ENCODE data around the gene ARL8A.
"Not testable (repeated sequence)": the region's sequence is repeated elsewhere in the genome, so short reads cannot be mapped to it uniquely, and the experiment has no call there.

The ARL8A gene

DNA sequence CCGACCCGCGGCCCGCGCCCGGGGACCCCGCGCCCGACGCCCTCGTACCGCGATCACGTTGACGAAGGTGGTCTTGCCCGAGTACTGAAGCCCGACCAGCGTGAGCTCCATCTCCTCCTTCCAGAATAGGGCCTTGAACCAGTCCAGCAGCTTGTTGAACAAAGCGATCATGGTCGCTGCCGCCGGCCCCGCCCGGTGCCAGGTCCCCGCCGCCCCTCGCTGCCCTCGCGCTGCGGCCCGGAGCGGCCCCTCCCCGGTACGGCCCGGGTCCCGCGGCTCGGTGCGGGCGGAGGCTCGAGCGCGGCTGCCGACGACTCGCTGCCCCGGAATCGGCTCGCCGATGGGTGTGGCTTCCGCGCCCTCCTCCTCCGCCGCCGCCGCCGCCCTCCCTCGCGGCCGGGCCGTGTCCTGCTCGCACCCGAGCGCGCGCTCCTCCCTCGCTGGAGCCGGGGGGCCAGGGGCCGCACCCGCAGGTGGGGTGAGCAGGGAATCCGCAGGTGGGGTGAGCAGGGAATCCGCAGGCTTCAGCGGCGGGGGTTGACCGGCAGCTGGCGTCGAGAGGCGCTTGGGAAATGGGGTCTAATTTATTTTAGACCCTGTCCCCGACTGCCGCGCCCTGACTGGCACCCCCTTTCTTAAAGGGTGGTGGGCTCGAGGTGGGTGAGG, at the start of gene ARL8A:
TSS of gene ARL8A (minus strand) at position 336 of the 666 bp plus-strand sequence. CDS start at position 171, 165 bp downstream.
- DNase-seq (ENCODE audit: low read depth in 1 of 2, low spot score in 1 of 2): peak; percentile 47 to 62

DNA sequence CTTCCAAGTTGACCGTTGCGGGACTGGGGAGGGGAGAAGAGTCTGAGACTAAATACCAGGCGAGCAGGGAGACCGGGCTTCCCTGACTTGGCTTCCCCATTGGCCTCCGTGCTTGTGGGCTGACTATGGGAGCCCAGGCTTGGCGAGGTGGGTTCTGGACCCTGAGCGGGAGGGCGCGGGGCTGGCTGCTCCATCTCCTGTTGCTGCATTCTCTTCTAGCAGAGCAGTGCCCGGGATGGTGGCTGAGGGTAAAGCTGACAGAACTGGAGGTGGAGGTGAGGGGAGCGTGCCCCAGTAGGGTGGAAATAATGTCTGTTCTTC, 49.8 kb upstream of the ARL8A start:
- no peak for DNase-seq (ENCODE audit: low read depth in 1 of 2, low spot score in 1 of 2)

DNA sequence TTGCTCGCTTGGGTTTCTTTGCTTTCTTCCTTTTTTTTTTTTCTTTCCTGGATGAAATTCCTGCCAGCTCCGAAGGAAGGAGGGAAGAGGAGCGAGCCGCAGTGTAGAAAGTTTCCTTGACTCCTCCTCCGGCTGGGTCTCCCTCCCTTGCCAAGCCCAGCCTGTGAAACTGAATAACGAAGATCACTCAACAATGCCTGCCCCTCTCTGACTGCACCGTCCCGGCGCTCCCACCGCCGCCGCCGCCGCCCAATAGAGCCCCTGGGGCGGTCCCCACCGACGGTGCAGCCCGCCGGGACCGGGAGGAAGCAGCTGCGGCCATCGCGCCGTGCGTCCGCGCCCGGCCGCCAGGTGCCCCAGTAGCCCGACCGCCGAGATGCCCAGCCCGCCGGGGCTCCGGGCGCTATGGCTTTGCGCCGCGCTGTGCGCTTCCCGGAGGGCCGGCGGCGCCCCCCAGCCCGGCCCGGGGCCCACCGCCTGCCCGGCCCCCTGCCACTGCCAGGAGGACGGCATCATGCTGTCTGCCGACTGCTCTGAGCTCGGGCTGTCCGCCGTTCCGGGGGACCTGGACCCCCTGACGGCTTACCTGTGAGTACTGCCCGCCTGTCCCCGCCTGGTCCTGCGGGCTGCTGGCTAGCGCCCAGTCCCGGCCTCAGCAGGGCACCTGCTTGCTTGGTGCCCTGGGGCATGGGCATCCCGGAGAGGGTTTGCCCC, 49.2 kb upstream of the ARL8A start, which contains the start of gene LGR6:
TSS of gene LGR6 (plus strand) at position 186 of the 714 bp plus-strand sequence. CDS start at position 377, 191 bp downstream.
- no peak for DNase-seq (ENCODE audit: low read depth in 1 of 2, low spot score in 1 of 2)

DNA sequence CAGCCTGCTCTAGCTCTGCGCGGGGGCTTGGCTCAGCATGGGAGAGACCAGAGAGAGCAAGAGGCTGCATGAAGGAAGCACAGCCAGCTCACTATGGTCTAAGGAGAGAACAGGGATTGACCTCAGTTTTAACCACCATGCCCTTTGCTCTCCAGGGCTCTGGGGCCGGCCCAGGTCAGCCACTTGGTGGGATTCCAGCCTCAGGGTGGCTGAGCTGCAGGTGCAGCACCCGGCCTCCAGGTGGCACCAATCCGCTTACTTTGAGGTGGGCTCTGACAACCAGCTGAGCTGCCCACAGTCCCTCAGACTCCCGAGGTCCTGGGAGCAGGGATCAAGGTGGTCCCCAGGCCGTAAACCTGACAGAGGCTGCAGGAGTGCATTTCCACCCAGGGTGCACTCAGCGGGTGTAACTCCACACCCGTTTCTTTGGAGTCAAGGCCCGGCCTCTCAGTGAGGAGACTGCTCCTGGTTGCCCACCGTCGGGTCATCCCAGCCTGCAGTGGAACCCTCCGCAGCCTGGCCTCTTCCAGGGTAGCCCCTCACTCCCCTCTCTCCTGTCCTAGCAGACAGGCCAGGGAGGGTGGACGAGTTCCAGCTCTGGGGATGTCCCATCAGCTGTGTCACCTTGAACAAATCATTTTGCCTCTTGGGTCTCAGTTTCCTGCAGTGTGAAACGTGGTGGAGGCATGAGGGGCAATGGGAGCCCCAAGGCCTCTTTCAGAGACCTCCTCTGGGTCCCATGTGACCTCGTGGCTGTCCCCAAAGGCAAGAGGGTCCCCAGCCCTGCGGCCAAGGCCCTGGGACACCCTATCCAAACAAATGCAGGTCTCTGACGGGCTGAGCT, 48.5 kb upstream of the ARL8A start:
- DNase-seq (ENCODE audit: low read depth in 1 of 2, low spot score in 1 of 2): peak; percentile 15 to 23

DNA sequence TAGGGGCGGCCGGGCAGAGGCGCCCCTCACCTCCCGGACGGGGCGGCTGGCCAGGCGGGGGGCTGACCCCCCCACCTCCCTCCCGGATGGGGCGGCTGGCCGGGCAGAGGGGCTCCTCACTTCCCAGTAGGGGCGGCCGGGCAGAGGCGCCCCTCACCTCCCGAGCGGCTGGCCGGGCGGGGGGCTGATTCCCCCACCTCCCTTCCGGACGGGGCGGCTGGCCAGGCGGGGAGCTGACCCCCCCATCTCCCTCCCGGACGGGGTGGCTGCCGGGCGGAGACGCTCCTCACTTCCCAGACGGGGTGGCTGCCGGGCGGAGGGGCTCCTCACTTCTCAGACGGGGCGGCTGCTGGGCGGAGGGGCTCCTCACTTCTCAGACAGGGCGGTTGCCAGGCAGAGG, 46.9 kb upstream of the ARL8A start:
- not testable (repeated sequence) for DNase-seq (ENCODE audit: low read depth in 1 of 2, low spot score in 1 of 2)

DNA sequence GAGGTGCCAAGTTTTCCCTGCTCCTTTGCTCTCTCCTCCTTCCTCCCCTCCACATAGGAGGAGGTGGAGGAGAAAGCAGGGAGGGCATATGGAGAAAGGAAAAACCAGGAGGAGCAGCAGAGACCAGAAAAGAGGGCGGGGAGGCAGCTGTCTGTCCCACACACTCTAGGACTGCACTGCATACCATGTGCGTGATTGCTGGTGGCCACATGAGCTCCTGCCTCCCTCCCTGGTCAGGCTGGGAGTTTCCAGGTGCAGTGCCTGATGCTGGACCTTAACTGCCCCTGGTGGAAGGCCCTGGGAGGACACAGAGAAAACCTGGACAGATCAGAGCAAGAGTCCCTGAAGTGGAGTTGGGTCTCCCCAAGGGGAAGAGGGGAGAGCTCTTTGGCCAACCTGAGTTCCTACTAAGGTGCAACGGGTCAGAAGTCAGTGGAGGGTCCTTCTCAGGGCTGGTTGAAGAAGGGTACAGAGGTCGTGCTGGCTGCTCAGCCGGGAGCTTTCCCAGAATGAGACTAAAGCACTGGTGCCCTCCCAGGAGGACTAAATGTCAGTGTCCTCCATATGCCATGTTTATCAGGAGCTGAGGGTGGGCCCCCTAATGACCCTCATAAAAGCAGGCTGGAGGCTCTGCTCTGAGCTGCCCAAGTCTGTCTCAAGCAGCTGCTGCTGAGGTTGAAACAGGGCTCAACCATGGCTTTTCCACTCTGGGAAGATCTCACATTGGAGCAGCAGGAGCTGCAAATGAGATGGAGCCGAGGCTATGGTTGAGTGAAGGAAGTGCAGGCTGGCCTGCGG, 45.6 kb upstream of the ARL8A start:
- DNase-seq (ENCODE audit: low read depth in 1 of 2, low spot score in 1 of 2): no peak

DNA sequence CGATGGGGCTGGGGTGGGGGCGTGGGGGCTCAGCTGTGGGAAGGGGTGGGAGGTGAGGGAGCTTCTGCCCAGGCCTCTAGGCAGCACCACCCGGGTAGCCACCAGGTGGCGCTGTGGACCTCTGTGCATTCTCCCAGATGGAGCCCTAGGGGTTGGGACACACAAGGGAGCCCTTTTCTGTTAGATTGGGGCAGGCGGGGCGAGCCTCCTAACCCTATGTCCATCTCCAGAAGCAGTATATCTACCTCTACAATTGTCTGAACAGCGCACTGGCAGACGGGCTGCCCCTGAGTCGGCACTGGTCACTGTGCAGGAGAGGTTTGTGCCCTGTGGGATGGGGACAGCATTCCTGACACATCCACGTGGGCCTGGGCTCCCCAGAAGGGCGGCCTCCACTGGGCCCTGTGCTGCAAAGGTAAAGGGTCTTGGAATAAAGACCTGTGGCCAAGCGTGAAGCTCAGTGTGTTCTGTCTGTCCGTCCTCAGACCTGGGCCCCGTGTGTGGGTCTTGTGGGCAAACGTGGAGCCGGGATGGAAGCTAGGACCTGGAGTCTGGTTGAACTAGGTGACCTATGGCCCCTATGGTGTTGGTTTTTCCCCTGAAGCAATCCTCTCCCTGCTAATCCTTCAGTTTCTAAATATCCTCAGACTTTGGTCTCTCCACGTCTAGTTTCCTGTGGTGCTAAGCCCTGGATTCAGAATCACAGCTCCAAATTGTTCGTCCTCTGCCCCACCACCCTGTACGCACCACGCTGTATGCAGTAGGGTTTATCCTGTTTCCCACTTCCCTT, 44.7 kb upstream of the ARL8A start:
- peak; percentile 69 for DNase-seq (ENCODE audit: low read depth in 1 of 2, low spot score in 1 of 2)

DNA sequence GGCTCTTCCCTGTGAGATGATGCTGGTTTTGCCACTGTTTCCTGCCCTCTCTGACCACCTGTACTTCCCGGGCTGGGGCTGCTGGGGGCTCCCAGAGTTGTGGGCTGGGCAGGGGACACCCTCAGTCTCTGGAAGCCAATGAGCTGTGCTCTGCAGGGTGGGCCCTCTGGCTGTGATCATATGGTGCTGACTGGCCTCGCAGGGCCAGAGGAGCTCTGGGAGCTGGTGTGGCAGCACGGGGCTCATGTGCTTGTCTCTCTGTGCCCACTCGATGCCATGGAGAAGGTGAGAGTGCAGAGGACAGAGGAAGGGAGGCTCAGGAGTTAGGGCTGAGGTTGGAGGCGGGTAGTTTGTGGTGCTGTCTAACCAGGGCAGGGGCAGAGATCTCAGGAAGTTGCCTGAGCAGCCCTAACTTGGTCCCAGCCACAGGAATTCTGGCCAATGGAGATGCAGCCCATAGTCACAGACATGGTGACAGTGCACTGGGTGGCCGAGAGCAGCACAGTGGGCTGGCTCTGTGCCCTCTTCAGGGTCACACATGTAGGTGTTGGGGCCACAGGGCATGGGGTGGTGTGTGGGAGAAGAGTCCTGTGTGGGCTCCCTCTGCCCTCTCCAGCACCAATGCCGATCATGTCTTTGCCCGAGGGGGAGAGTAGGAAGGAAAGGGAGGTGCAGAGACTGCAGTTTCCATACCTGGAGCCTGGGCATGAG, 43.3 kb upstream of the ARL8A start:
- DNase-seq (ENCODE audit: low read depth in 1 of 2, low spot score in 1 of 2): no peak

DNA sequence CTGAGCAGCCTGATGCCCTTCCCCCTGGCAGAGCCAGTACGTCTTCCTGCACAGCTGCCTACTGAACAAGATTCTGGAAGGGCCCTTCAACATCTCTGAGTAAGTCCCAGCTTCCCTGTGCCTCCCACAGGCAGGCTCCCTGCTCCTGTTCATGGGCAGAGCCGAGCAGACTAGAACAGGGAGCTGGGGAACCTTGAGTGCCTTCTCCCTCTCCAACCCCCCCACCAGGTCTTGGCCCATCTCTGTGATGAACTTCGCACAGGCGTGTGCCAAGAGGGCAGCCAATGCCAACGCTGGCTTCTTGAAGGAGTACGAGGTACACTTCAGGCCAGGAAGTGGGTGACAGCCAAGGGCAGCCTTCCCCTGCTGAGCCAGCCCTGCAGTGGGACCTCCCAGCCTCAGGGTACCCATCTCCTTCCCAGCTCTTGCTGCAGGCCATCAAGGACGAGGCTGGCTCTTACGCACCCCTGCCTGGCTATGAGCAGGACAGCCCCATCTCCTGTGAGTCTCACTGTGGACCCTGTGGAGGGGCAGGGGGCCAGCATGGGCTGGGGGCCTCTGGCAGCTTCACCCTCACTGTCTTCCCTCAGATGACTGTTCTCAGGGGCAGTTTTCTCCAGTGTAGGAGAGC, 42.6 kb upstream of the ARL8A start:
- no peak for DNase-seq (ENCODE audit: low read depth in 1 of 2, low spot score in 1 of 2)

DNA sequence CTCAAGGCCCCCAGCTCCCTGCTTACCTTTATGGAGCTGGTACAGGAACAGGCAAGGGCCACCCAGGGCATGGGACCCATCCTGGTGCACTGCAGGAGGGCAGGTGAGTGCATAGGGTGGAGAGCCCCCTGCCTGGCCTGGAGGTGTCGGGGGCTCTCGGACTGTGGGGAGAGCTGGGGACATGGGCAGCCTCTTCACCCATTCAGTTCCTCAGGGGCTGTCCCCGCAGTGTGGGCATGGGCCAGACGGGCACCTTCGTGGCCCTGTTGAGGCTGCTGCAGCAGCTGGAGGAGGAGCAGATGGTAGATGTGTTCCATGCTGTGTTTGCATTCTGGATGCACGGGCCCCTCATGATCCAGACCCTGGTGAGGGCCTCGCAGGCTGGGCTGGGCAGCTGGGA, 41.8 kb upstream of the ARL8A start:
- no peak for DNase-seq (ENCODE audit: low read depth in 1 of 2, low spot score in 1 of 2)

DNA sequence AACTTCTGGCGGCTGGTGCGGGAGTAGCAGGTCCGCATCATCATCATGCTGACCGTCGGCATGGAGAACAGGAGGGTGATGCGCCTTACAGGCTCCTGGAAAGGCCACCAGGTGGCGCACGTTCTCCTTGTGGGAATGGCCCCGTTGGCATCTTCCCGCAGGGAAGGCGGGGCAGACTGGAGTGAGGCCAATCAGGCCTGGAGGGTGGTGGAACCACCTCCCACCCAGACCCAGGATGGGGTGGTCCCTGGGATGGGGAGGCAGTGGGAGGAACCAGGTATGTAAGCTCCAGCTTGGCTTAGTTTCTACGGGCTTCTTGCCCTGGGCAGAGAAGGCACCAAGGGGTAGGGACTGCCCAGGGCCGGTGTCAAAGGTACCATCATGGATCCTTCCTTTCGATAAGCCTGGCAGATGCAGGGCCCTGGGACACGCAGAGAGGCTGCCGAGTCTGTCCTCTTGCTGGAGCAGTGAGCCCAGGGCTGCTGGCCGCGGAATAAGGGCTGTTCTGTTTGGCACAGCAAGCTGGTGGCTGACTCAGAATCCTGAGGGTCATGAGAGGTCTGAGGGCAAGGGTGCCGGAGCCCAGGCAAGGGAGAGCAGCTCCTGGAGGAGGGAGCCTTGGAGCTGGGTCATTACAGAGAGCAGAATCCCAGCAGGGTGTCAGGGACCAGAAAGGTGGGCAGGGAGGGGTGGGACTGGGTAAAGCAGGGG, 40.4 kb upstream of the ARL8A start:
- peak; percentile 52 to 53 for DNase-seq (ENCODE audit: low read depth in 1 of 2, low spot score in 1 of 2)

DNA sequence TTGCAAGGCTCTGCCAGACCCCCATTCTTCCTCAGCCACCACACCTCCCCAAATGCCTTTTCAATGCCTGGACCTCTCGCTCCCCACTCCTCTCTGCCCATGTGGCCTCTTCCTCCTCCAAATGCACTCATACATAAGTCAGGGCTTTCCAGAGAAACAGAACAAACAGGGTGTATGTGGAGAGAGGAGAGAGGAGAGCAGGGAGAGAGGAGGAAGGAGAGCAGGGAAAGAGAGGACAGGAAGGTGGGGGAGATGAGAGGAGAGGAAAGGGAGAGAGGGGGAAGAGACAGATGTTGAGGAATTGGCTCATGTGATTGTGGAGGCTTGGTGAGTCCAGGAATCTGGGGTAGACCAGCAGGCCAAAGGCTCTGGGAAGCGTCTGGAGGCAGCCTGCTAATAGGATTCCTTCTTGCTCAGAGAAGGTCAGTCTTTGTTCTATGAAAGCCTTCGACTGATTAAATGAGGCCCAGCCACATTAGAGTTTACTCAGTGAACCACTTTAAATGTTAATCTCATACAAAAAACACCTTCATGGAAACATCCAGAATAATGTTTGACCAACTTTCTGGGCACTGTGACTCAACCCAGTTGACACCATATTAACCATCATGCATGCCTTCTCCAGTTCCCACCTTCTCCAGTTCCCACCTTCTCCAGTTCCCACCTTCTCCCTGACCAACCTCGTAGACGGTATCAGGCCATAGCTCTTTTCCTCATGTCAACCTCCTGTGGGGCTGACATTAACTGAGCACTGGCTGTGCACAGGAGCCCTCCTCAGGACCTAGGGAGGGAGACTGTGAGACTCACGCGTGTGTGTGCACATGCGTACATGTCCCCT, 37.7 kb upstream of the ARL8A start:
- DNase-seq (ENCODE audit: low read depth in 1 of 2, low spot score in 1 of 2): no peak

DNA sequence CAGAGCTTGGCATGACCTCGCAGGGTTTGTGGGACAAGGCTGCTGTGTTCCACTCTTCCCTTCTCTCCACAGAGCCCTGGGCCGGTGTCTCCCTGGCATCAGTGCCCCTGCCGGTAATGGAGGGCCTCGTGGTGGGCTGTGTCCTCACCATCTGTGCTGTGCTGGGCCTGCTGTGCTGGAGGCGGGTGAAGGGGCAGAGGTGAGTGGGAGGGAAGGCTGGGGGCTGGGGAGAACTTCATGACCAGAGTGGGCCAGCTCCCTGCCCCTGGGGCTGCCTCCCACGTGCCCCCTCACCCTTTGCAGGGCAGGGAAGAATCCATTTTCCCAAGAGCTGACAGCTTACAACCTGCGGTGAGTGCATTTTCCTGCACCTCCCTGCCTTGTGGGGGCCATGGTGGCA, 37.0 kb upstream of the ARL8A start:
- DNase-seq (ENCODE audit: low read depth in 1 of 2, low spot score in 1 of 2): no peak

DNA sequence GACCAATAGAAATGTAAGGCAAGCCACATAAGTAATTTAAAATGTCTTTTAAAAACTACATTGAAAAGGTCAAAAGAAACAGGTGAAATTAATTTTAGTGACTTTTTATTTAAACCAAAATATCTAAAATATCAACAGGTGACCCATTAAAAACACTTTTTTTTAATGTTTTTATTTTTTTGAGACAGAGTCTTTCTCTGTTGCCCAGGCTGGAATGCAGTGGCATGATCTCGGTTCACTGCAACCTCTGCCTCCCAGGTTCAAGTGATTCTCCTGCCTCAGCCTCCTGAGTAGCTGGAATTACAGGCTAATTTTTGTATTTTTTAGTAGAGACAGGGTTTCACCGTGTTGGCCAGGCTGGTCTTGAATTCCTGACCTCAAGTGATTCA, 36.2 kb upstream of the ARL8A start:
- not testable (repeated sequence) for DNase-seq (ENCODE audit: low read depth in 1 of 2, low spot score in 1 of 2)

DNA sequence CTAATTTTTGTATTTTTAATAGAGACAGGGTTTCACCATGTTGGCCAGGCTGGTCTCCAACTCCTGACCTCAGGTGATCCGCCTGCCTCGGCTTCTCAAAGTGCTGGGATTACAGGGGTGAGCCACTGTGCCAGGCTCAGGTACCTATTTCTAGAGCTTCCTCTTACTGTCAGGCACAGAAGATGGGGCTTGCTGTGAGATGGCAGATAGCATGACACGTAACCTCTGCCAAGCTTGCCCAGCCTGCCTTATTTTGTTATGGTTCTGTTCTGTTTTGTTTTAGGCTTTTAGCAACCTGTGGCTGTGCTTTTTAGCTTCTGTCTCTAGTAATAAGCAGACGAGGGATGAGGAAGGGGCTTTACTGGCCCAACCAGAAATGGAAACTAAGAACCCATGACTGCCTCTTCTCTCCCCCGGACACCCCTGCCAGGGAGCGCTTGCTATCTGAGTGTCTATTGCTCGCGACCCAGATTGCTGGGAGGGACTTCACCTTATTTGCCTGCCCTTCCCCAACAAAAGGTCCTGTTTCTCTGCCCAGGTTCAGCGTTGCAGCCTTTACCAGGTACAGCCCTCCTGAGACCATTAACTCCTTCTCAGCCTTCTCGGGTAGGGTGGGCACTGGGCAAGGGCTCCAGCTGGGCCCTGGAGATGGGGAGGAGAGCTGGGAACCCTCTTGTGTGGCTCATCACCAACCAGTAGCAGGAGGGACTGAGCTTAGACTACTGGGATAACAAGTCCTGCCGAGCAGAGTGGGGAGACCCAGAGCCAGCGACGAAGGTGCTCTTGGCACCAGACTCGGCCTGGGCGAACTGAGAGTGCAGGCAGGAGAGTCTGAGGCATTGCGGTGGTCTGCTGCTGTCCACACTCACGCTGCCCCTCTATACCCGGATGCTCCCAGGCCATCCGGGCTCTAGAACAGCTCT, 35.6 kb upstream of the ARL8A start:
- DNase-seq (ENCODE audit: low read depth in 1 of 2, low spot score in 1 of 2): no peak
